HepG2 (cell line): ENCODE results near the gene NHSL1. TPM values are rescaled to one million over a fixed set of nuclear protein-coding genes. Genes with fewer than 3 reads are reported as not detected.

Source experiments
- ATAC-seq: fragments of 200-7000 bp; cut with Tn5 transposase; 3 replicates; pipeline ENCODE4 v1.9.1; 2020; ENCODE audit warnings: mild to moderate bottlenecking, moderate library complexity
- BruUV-seq: library from RNA; stranded (reverse); fragments of 400-500 nt; replicated peaks from 2 replicates; lab custom pipeline; 2021; lab: Mats Ljungman, UMichigan
- CTCF ChIA-PET: fragments of 300-600 bp; formaldehyde crosslinking; extraction: SDS; loops from one replicate; lab custom pipeline; 2021; ENCODE audit warnings: low total read pairs, inconsistent platforms, low intra/inter-chr PET ratio; lab: Yijun Ruan, JAX
- POLR2A ChIA-PET: fragments of 350-600 bp; sonication (Branson Sonifier 250); formaldehyde crosslinking; loops from one replicate; lab custom pipeline; 2020; ENCODE audit warnings: antibody characterized with exemption, inconsistent platforms; lab: Yijun Ruan, JAX
- DNase-seq: peaks from one replicate; pipeline ENCODE4 v3.0.0-alpha.2; 2015; ENCODE audit warnings: low spot score
- FAIRE-seq: peaks from 3 replicates; lab custom pipeline; 2011; peaks lifted over from hg19 to GRCh38; lab: Jason Lieb, UNC
- H2AFZ ChIP-seq: one replicate; pipeline ENCODE4 v1.6.1; 2011; ENCODE audit warnings: low read length, inconsistent platforms
- H3K27ac ChIP-seq: fragments of 300-600 bp; 3 replicates; pipeline ENCODE4 v1.8.0; 2011; ENCODE audit warnings: mixed run types, mild to moderate bottlenecking, mixed read lengths, low read length, inconsistent platforms; ENCODE audit not compliant: insufficient read depth; ENCODE audit errors: extremely low read length
- H3K27me3 ChIP-seq, 2 experiments: fragments of 200-600 bp in 1 of 2; 2 replicates in 1 of 2; 3 replicates in 1 of 2; pipeline versions ENCODE4 v1.6.0 to v1.8.0; 2011; ENCODE audit warnings: low read length in 2 of 2, mild to moderate bottlenecking in 2 of 2, moderate library complexity in 2 of 2, inconsistent platforms in 1 of 2; ENCODE audit not compliant: insufficient read depth in 2 of 2, control insufficient read depth in 1 of 2
- H3K36me3 ChIP-seq, 2 experiments: fragments of 200-600 bp in 1 of 2; replicated peaks in 1 of 2; 2 replicates in 1 of 2; 3 replicates in 1 of 2; pipeline versions ENCODE4 v1.5.1 to v1.8.0; 2011; ENCODE audit warnings: low read length in 2 of 2, inconsistent platforms in 1 of 2; ENCODE audit not compliant: insufficient read depth in 2 of 2, control insufficient read depth in 1 of 2
- H3K4me1 ChIP-seq: 2 replicates; pipeline ENCODE4 v1.5.1; 2012; ENCODE audit warnings: low read length, inconsistent platforms; ENCODE audit not compliant: insufficient read depth
- H3K4me2 ChIP-seq: 2 replicates; pipeline ENCODE4 v1.6.0; 2011; ENCODE audit warnings: low read depth, low read length, inconsistent platforms
- H3K4me3 ChIP-seq, 3 experiments: fragments of 200-600 bp in 1 of 3; sonication (generic), shearing (Covaris generic) in 1 of 3; replicated peaks in 1 of 3; 2 replicates each; pipeline ENCODE4 v1.5.1; 2011 to 2016; ENCODE audit warnings: low read length in 3 of 3, inconsistent platforms in 2 of 3, low read depth in 2 of 3, mild to moderate bottlenecking in 2 of 3, control low read depth in 1 of 3, mixed read lengths in 1 of 3; ENCODE audit not compliant: insufficient read depth in 1 of 3
- H3K79me2 ChIP-seq: one replicate; pipeline ENCODE4 v1.6.1; 2011; ENCODE audit warnings: low read length, inconsistent platforms; ENCODE audit not compliant: insufficient read depth
- H3K9ac ChIP-seq: 2 replicates; pipeline ENCODE4 v1.6.0; 2011; ENCODE audit warnings: mild to moderate bottlenecking, low read depth, low read length, inconsistent platforms; ENCODE audit not compliant: insufficient read depth
- H3K9me3 ChIP-seq: 2 replicates; pipeline ENCODE4 v1.5.1; 2012; ENCODE audit warnings: mild to moderate bottlenecking, low read length
- H4K20me1 ChIP-seq: 2 replicates; pipeline ENCODE4 v1.6.0; 2011; ENCODE audit warnings: inconsistent platforms, mild to moderate bottlenecking, low read length, moderate library complexity; ENCODE audit not compliant: insufficient read depth
- ARID4A ChIP-seq: sonication (generic); formaldehyde crosslinking; IDR thresholded peaks from 2 replicates; pipeline ENCODE4 v1.5.0; 2020; ENCODE audit warnings: mild to moderate bottlenecking, missing genetic modification reagents, borderline replicate concordance
- DMAP1 ChIP-seq: IDR thresholded peaks from 2 replicates; pipeline ENCODE4 v1.6.1; 2016
- FOSL2 ChIP-seq: sonication (generic); formaldehyde crosslinking; IDR thresholded peaks from 2 replicates; pipeline ENCODE4 v1.4.0; 2020; ENCODE audit warnings: missing genetic modification reagents
- MAFG ChIP-seq: sonication (generic); formaldehyde crosslinking; IDR thresholded peaks from 2 replicates; pipeline ENCODE4 v1.5.1; 2020; ENCODE audit warnings: mild to moderate bottlenecking, missing genetic modification reagents
- NAIF1 ChIP-seq: sonication (generic); formaldehyde crosslinking; IDR thresholded peaks from 2 replicates; pipeline ENCODE4 v1.5.0; 2020; ENCODE audit warnings: mild to moderate bottlenecking, missing genetic modification reagents, borderline replicate concordance
- NFYB ChIP-seq: sonication (generic); formaldehyde crosslinking; IDR thresholded peaks from 2 replicates; pipeline ENCODE4 v1.4.0; 2020; ENCODE audit warnings: missing genetic modification reagents
- NPAS2 ChIP-seq: sonication (generic); formaldehyde crosslinking; IDR thresholded peaks from 2 replicates; pipeline ENCODE4 v1.8.0; 2022; ENCODE audit warnings: mild to moderate bottlenecking, missing genetic modification reagents, borderline replicate concordance
- PLRG1 ChIP-seq: fragments of 450-650 bp; conservative IDR thresholded peaks from 2 replicates; pipeline ENCODE4 v1.6.1; 2016
- POGZ ChIP-seq: sonication (generic); formaldehyde crosslinking; IDR thresholded peaks from 2 replicates; pipeline ENCODE4 v1.4.0; 2020; ENCODE audit warnings: mild to moderate bottlenecking, missing genetic modification reagents
- PREB ChIP-seq: sonication (generic); formaldehyde crosslinking; IDR thresholded peaks from 2 replicates; pipeline ENCODE4 v1.4.0; 2020; ENCODE audit warnings: missing genetic modification reagents
- RELA ChIP-seq: sonication (generic); formaldehyde crosslinking; IDR thresholded peaks from 2 replicates; pipeline ENCODE4 v1.4.0; 2020; ENCODE audit warnings: missing genetic modification reagents
- XRCC5 ChIP-seq: fragments of 200-400 bp; formaldehyde crosslinking; optimal IDR thresholded peaks from 2 replicates; pipeline ENCODE3; 2017; ENCODE audit warnings: mild to moderate bottlenecking, low read length
- YY1 ChIP-seq: IDR thresholded peaks from 2 replicates; pipeline ENCODE4 v1.6.1; 2011; ENCODE audit warnings: low read length, low read depth, moderate library complexity, mild to moderate bottlenecking; ENCODE audit not compliant: insufficient read depth, insufficient replicate concordance
- ZBTB3 ChIP-seq: sonication (generic); formaldehyde crosslinking; IDR thresholded peaks from 2 replicates; pipeline ENCODE4 v1.4.0; 2020; ENCODE audit warnings: low read depth, mild to moderate bottlenecking, moderate library complexity, missing genetic modification reagents, borderline replicate concordance
- ZNF260 ChIP-seq: sonication (generic); formaldehyde crosslinking; IDR thresholded peaks from 2 replicates; pipeline ENCODE4 v1.4.0; 2020; ENCODE audit warnings: missing genetic modification reagents, low read depth, mild to moderate bottlenecking, borderline replicate concordance
- ZNF264 ChIP-seq: sonication (generic); formaldehyde crosslinking; IDR thresholded peaks from 2 replicates; pipeline ENCODE4 v1.4.0; 2020; ENCODE audit warnings: missing genetic modification reagents
- ZNF572 ChIP-seq: sonication (generic); formaldehyde crosslinking; IDR thresholded peaks from 2 replicates; pipeline ENCODE4 v1.5.1; 2020; ENCODE audit warnings: mild to moderate bottlenecking, missing genetic modification reagents
- ZNF761 ChIP-seq: sonication (generic); formaldehyde crosslinking; conservative IDR thresholded peaks from 2 replicates; pipeline ENCODE4 v1.4.0; 2020; ENCODE audit warnings: mild to moderate bottlenecking, missing genetic modification reagents
- WGBS: methylation state at CpG from one replicate; pipeline ENCODE4 v1.1.6; 2017; ENCODE audit warnings: low lambda C conversion rate; 5-methylcytosine and 5-hydroxymethylcytosine counted together
- in situ Hi-C: cut with HindIII; loops from 2 replicates; pipeline ENCODE4 v1.10.0; 2017; ENCODE audit warnings: low pct_unique_long_range_greater_than_20kb; ENCODE audit not compliant: extremely low pct_ligation_motif_present
- intact Hi-C: fragments of 100-400 bp; cut with micrococcal nuclease; formaldehyde crosslinking; loops from one replicate; pipeline ENCODE4 v1.10.0; 2022; ENCODE audit not compliant: unreplicated experiment
- polyA plus RNA-seq, 8 experiments: library from polyadenylated mRNA; depleted of rRNA in 3 of 8; stranded (reverse) in 7 of 8; unstranded in 1 of 8; fragments of >200 nt; fragmentation: Illumina TruSeq in 4 of 8; extraction: Trizol in 4 of 8; gene quantifications; 2 replicates each; pipeline versions ENCODE4 v1.2.1 to v1.2.3, GENCODE V29; 2011 to 2016; ENCODE audit warnings: low read depth in 4 of 8, missing spikeins in 1 of 8, mixed read lengths in 1 of 8; ENCODE audit not compliant: insufficient read depth in 1 of 8
- total RNA-seq, 5 experiments: library from RNA; depleted of rRNA; stranded (reverse); fragments of >200 nt; fragmentation: Illumina TruSeq; extraction: Trizol; gene quantifications; 2 replicates each; pipeline ENCODE4 v1.2.3, GENCODE V29; 2016; ENCODE audit warnings: low read depth in 1 of 5
- TF ChIP-seq, protein P1 (sequence below): fragments of 450-650 bp; IDR thresholded peaks from 2 replicates; pipeline ENCODE4 v1.6.1; 2017

Gene NHSL1
- total and polyA plus RNA-seq, 2 of the 13 experiments (the other 11 are each of a cell fraction or from before 2014, with no cell fraction given): 24.9 to 53.6 TPM

DNA sequence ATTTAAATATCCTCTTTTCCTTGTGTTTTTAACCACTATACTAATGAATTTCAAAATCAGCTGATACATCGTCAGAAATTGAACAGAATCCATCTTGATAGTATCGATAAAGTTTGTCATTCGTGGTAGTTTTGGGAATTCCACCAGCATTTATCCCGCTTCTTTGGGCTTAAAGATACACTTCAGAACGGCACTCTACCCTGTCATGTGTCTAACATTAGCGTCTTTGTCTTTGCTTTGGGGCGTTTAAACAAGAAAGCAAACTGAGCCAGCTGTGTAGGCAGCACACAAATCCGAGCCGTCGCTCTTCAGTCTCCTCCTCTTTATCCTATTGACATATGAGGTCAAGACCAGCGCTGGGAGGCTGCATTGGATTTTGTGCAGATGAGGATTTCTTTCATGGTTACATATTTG lies 27.5 kb upstream of the NHSL1 start:
- DNase-seq: peak; percentile 93
- peak overlapping the region; percentile 9 to 32 (median 30); a peak in 3 of 6 replicates for H3K4me3 ChIP-seq
- 2% methylated on average over 11 of the region's 11 CpGs for WGBS
- H3K36me3 ChIP-seq: no peaks in the 10 kb centered on the region; a peak in 1 of 5 replicates
- peak overlapping the region; percentile 67 for H3K27ac ChIP-seq
- H3K4me1 ChIP-seq: peaks cover 63% of the 10 kb centered on the region
- ATAC-seq: peak; percentile 95
- POLR2A ChIA-PET: interaction anchor here (0.9 to 3.2 kb wide), 8 partner anchors 10 to 45 kb away, joined by 3 to 19 read pairs (median 4); partner anchors contain the start of gene NHSL1
- no peaks in the 10 kb centered on the region; the same call in 1 of the 2 replicates for H4K20me1 ChIP-seq
- no peaks in the 10 kb centered on the region for H3K27me3 ChIP-seq
- no peaks in the 10 kb centered on the region for H3K9me3 ChIP-seq
- TSS peak; percentile 14 for BruUV-seq
- intact Hi-C loops (loop anchor here (1.0 kb wide), 2 partner anchors 11 to 44 kb away; no protein-coding TSS in a partner anchor), in situ Hi-C loops (no loop called here)
- CTCF ChIA-PET: no interaction called here
- peaks cover 61% of the 10 kb centered on the region for H3K79me2 ChIP-seq
- FAIRE-seq: peak; percentile 95
- no peak overlapping the region for H2AFZ ChIP-seq
- H3K9ac ChIP-seq: peak overlapping the region; percentile 54
- peak overlapping the region; percentile 83 for H3K4me2 ChIP-seq
- TF ChIP-seq ARID4A (peak; percentile 53; the same call in 1 of the 2 replicates), FOSL2 (CRISPR knock-in tag) (peak; percentile 50; the same call in 1 of the 2 replicates), ZBTB3 (0 out of 2 replicates have a peak, but pooled peaks have one; percentile 66), MAFG (no peak), YY1 (no peak), ZNF260 (CRISPR knock-in tag) (no peak), PREB (CRISPR knock-in tag) (no peak), ZNF761 (no peak), XRCC5 (peak; percentile 74), ZNF572 (CRISPR knock-in tag) (no peak), PLRG1 (no peak), NPAS2 (CRISPR knock-in tag) (no peak), NFYB (CRISPR knock-in tag) (no peak), RELA (no peak), ZNF264 (CRISPR knock-in tag) (peak; percentile 36; the same call in 1 of the 2 replicates), DMAP1 (no peak), NAIF1 (peak; percentile 25; the same call in 1 of the 2 replicates), POGZ (CRISPR knock-in tag) (peak; percentile 78)
- TF ChIP-seq, protein P1, sequence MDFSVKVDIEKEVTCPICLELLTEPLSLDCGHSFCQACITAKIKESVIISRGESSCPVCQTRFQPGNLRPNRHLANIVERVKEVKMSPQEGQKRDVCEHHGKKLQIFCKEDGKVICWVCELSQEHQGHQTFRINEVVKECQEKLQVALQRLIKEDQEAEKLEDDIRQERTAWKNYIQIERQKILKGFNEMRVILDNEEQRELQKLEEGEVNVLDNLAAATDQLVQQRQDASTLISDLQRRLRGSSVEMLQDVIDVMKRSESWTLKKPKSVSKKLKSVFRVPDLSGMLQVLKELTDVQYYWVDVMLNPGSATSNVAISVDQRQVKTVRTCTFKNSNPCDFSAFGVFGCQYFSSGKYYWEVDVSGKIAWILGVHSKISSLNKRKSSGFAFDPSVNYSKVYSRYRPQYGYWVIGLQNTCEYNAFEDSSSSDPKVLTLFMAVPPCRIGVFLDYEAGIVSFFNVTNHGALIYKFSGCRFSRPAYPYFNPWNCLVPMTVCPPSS: no peak
